ENCODE results near the gene SIGLEC11. TPM values are rescaled to one million over a fixed set of nuclear protein-coding genes. Genes with fewer than 3 reads are reported as not detected.
A peak's percentile ranks its signal among the peaks of the same experiment; 100 is the strongest.

The SIGLEC11 gene
- total and polyA plus RNA-seq, 11 donors: 0.22 to 3.0 (median 1.1) TPM; not detected in 2

DNA sequence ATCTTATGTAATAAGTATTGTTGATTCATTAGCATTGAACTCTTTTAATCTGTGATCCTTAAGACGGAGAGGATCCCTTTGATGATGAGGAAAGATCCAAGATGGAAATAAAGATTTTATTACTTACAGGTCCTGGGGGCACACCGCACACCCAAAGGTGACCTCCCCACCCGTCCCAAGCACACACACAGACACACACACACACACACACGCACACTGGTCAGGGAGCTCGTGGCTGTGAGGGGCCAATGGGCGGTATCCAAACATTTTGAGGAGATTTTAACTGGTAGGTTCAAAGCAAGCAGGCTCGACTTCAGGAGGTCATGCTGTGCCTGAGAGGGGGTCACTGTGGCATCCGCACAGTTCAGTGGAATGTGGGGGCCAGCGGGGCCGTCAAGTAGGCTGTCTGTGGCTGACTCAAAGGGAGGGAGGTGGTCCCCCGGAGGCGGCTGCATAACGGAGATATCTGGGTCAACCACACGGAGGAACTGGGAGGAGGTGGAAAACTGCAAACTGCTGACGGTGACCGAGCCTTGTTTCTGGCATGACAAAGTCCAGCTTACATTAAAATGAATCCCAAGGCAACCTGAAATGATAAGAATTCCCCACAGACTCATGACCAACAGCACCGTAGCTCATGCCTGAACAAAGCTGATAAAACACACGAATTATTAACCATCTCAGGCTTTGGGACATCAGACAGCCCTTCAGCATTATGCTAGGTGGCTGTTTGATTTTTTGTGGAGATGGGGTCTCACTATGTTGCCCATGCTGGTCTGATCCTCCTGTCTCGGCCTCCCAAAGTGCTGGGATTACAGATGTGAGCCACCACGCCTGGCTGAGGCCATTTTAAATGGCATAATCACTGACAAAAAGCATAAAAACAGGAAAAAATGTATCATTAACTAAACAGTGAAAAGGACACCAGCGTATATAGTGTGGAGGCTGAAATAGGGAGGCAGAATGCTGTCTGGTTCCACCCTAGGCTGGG, 20.9 kb upstream of the SIGLEC11 start:
- Histone ChIP-seq H3K36me3 (peaks cover 0 to 87% (median 77%) of the 10 kb centered on the region in 9 donors), H3K9me3 (no peaks in the 10 kb centered on the region), H3K27ac (no peak overlapping the region), H3K4me1 (peaks cover 0 to 7% (median 0%) of the 10 kb centered on the region in 12 donors), H3K4me3 (no peak overlapping the region), H3K27me3 (no peaks in the 10 kb centered on the region)
- DNase-seq (no peak), ATAC-seq (no peak)
- 76 to 87% (median 79%) methylated on average over 21 of the region's 21 CpGs for WGBS, 4 donors
- TF ChIP-seq, protein P1, sequence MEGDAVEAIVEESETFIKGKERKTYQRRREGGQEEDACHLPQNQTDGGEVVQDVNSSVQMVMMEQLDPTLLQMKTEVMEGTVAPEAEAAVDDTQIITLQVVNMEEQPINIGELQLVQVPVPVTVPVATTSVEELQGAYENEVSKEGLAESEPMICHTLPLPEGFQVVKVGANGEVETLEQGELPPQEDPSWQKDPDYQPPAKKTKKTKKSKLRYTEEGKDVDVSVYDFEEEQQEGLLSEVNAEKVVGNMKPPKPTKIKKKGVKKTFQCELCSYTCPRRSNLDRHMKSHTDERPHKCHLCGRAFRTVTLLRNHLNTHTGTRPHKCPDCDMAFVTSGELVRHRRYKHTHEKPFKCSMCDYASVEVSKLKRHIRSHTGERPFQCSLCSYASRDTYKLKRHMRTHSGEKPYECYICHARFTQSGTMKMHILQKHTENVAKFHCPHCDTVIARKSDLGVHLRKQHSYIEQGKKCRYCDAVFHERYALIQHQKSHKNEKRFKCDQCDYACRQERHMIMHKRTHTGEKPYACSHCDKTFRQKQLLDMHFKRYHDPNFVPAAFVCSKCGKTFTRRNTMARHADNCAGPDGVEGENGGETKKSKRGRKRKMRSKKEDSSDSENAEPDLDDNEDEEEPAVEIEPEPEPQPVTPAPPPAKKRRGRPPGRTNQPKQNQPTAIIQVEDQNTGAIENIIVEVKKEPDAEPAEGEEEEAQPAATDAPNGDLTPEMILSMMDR (IDR thresholded peaks at IDR 0.05): no peak
- TF ChIP-seq POLR2A (IDR thresholded peaks at IDR 0.05): no peak
- intact Hi-C loops (cut with DNase I): loop anchor here in 7 of 10 donors (2.0 to 5.0 kb wide), 4 partner anchors 41 to 47 kb away; no protein-coding TSS in a partner anchor

DNA sequence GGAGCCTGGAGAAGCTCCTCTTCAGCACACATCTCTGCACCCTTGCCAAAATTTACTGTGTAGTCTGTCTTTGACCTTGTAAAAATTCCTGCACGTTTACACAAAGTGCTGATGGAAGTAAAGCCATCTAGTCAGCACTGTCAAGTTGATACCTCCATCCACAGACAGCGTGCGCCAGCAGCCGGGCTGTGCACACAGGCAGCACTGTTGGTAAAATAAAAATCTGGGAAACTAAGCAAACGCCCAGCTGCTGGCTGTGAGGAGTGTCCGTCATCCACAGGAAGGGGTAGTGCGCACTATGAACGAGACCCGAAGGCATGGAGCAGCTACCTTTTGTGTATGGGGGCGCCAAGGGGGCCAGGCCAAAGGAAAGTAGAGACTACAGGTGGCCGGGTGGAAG, 17.4 kb upstream of the SIGLEC11 start:
- no peak for ATAC-seq

DNA sequence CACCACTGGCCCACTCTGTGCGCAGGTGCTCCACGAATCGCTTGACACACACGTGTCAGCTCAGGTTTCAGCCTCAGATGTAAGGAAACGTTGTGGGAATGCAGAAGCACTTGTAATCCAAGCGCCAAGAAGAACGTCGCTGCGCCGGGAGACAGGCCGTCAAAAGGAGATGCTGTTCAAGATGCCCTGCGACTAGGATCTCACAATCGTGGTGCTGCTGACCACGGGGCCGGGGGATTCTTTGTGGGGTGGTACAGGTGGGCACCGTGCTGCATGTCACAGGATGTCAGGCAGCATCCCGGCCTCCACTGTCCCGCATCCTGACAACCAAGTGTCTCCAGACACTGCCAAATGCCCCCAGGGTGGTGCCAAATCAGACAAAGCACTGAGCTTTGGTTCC, 16.9 kb upstream of the SIGLEC11 start:
- Histone ChIP-seq H3K36me3 (peaks cover 0 to 66% (median 58%) of the 10 kb centered on the region in 9 donors), H3K27ac (no peak overlapping the region), H3K9me3 (no peaks in the 10 kb centered on the region), H3K27me3 (no peaks in the 10 kb centered on the region), H3K4me1 (peaks cover 0 to 16% (median 0%) of the 10 kb centered on the region in 12 donors), H3K4me3 (no peak overlapping the region)
- WGBS, 4 donors: 84 to 89% (median 85%) methylated on average over 14 to 18 of the region's 18 CpGs
- intact Hi-C loops (cut with DNase I): no loop called here
- DNase-seq (no peak), ATAC-seq (no peak)
- TF ChIP-seq POLR2A (IDR thresholded peaks at IDR 0.05): no peak
- TF ChIP-seq, protein P1 (IDR thresholded peaks at IDR 0.05): no peak

More for the DNA sequence above, 17.4 kb upstream of the SIGLEC11 start:
- 83 to 90% (median 89%) methylated on average over 10 to 11 of the region's 11 CpGs for WGBS, 4 donors
- Histone ChIP-seq H3K27ac (no peak overlapping the region), H3K9me3 (no peaks in the 10 kb centered on the region), H3K36me3 (peaks cover 0 to 66% (median 58%) of the 10 kb centered on the region in 9 donors), H3K4me3 (no peak overlapping the region), H3K4me1 (peaks cover 0 to 12% (median 0%) of the 10 kb centered on the region in 12 donors), H3K27me3 (no peaks in the 10 kb centered on the region)
- DNase-seq: no peak
- intact Hi-C loops (cut with DNase I): no loop called here
- TF ChIP-seq POLR2A (IDR thresholded peaks at IDR 0.05): no peak
- TF ChIP-seq, protein P1 (IDR thresholded peaks at IDR 0.05): no peak

DNA sequence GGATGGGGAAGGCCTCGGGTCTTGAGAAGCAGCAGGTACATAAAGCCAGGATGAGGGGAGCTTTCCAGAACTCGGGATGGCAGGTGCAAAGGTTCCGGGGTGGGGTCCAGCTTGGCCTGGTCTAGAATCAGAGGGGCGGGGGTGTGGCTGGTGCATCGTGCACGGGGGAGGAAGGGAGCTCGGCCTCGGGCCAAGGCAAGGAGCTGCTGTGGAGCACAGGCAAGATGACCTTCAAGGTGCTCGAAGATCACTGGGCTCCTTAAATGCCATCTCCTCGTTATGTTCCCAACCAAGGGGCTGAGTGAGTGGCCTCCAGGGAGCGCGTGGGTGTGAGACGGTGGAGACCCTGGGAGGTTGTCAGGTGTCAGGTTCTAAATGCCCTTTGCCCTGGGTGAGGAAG, 16.1 kb upstream of the SIGLEC11 start:
- DNase-seq (peak in 1 of 5 donors; percentile 27), ATAC-seq (no peak)
- TF ChIP-seq POLR2A (IDR thresholded peaks at IDR 0.05): no peak
- TF ChIP-seq, protein P1 (IDR thresholded peaks at IDR 0.05): no peak
- intact Hi-C loops (cut with DNase I): no loop called here
- Histone ChIP-seq H3K4me3 (no peak overlapping the region), H3K9me3 (no peaks in the 10 kb centered on the region), H3K4me1 (peaks cover 0 to 24% (median 0%) of the 10 kb centered on the region in 12 donors), H3K36me3 (peaks cover 0 to 61% (median 54%) of the 10 kb centered on the region in 9 donors), H3K27me3 (no peaks in the 10 kb centered on the region), H3K27ac (no peak overlapping the region)
- WGBS, 4 donors: 88 to 95% (median 88%) methylated on average over 13 of the region's 13 CpGs

All from heart left ventricle (tissue), 16 donors.